ENCODE results near the gene ABCC6. TPM values are rescaled to one million over a fixed set of nuclear protein-coding genes. Genes with fewer than 3 reads are reported as not detected.

The ABCC6 gene
- total RNA-seq, 2 donors from 2014 or later: 10.4 to 14.5 TPM

- intact Hi-C loops (cut with DNase I): no loop called here
- Histone ChIP-seq H3K27ac (no peak overlapping the region), H3K36me3 (no peaks in the 10 kb centered on the region)
These were observed 62.0 kb downstream of the ABCC6 start for GRCh38 chr16:16161319-16161718.

GRCh38 chr16:16159662-16160061 lies 63.6 kb downstream of the ABCC6 start:
- H3K27ac ChIP-seq: no peak overlapping the region
- TF ChIP-seq, protein P1, sequence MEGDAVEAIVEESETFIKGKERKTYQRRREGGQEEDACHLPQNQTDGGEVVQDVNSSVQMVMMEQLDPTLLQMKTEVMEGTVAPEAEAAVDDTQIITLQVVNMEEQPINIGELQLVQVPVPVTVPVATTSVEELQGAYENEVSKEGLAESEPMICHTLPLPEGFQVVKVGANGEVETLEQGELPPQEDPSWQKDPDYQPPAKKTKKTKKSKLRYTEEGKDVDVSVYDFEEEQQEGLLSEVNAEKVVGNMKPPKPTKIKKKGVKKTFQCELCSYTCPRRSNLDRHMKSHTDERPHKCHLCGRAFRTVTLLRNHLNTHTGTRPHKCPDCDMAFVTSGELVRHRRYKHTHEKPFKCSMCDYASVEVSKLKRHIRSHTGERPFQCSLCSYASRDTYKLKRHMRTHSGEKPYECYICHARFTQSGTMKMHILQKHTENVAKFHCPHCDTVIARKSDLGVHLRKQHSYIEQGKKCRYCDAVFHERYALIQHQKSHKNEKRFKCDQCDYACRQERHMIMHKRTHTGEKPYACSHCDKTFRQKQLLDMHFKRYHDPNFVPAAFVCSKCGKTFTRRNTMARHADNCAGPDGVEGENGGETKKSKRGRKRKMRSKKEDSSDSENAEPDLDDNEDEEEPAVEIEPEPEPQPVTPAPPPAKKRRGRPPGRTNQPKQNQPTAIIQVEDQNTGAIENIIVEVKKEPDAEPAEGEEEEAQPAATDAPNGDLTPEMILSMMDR (IDR thresholded peaks at IDR 0.05): no peak
- H3K4me1 ChIP-seq: no peaks in the 10 kb centered on the region
- intact Hi-C loops (cut with DNase I): no loop called here
- no peak for DNase-seq
- no peak overlapping the region for H3K4me3 ChIP-seq
- H3K27me3 ChIP-seq: no peaks in the 10 kb centered on the region
- no peak overlapping the region for H3K9ac ChIP-seq (ENCODE audit: low read depth in 2 of 2, low read length in 2 of 2)
- H3K9me3 ChIP-seq: no peaks in the 10 kb centered on the region
- H3K36me3 ChIP-seq: no peaks in the 10 kb centered on the region

More at GRCh38 chr16:16161319-16161718, 62.0 kb downstream of the ABCC6 start:
- no peaks in the 10 kb centered on the region for H3K9me3 ChIP-seq
- no peak overlapping the region for H3K4me3 ChIP-seq
- H3K9ac ChIP-seq (ENCODE audit: low read depth in 2 of 2, low read length in 2 of 2): no peak overlapping the region
- no peaks in the 10 kb centered on the region for H3K4me1 ChIP-seq
- TF ChIP-seq, protein P1 (IDR thresholded peaks at IDR 0.05): no peak
- no peaks in the 10 kb centered on the region for H3K27me3 ChIP-seq
- no peak for DNase-seq

GRCh38 chr16:16158741-16159374 lies 64.4 kb downstream of the ABCC6 start:
- Histone ChIP-seq H3K27ac (no peak overlapping the region), H3K4me3 (no peak overlapping the region), H3K27me3 (no peaks in the 10 kb centered on the region), H3K36me3 (no peaks in the 10 kb centered on the region), H3K9me3 (no peaks in the 10 kb centered on the region), H3K4me1 (no peaks in the 10 kb centered on the region), H3K9ac (ENCODE audit: low read depth in 2 of 2, low read length in 2 of 2) (no peak overlapping the region)
- intact Hi-C loops (cut with DNase I): no loop called here
- TF ChIP-seq, protein P1 (IDR thresholded peaks at IDR 0.05): no peak
- no peak for DNase-seq

GRCh38 chr16:16158082-16158658 lies 65.1 kb downstream of the ABCC6 start:
- no peaks in the 10 kb centered on the region for H3K36me3 ChIP-seq
- no peaks in the 10 kb centered on the region for H3K4me1 ChIP-seq
- no peaks in the 10 kb centered on the region for H3K27me3 ChIP-seq
- no peaks in the 10 kb centered on the region for H3K9me3 ChIP-seq
- TF ChIP-seq, protein P1 (IDR thresholded peaks at IDR 0.05): no peak
- no peak overlapping the region for H3K9ac ChIP-seq (ENCODE audit: low read depth in 2 of 2, low read length in 2 of 2)
- no peak overlapping the region for H3K4me3 ChIP-seq
- DNase-seq: no peak
- intact Hi-C loops (cut with DNase I): no loop called here
- H3K27ac ChIP-seq: no peak overlapping the region

DNA sequence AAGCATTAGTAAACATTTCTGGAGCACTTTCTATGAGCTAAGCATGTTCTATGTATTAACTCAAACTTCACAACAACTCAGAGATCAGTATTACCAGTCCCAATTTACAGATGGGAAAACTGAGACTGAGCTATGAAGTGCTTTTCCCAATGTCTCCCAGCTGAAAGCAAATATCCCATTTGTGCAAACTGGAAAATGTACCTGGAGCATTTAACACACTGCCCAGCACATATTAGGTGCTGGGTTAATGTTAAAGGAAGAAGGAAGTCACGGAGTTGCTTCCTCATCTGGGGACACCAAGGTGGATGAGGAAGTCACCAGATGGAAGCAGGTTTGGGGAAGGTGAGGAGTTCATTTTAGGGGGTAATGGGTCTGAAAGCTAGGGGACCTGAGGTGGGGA lies 66.1 kb downstream of the ABCC6 start:
- no peak for DNase-seq
- Histone ChIP-seq H3K9ac (ENCODE audit: low read depth in 2 of 2, low read length in 2 of 2) (no peak overlapping the region), H3K27ac (no peak overlapping the region), H3K36me3 (no peaks in the 10 kb centered on the region), H3K4me3 (no peak overlapping the region), H3K9me3 (no peaks in the 10 kb centered on the region), H3K27me3 (no peaks in the 10 kb centered on the region), H3K4me1 (no peaks in the 10 kb centered on the region)
- TF ChIP-seq, protein P1 (IDR thresholded peaks at IDR 0.05): no peak
- intact Hi-C loops (cut with DNase I): no loop called here

Data from colonic mucosa (tissue), 4 donors.